Endodermal cell (in vitro differentiated cells): ENCODE measurements around the gene PRKRA. TPM values are rescaled to one million over a fixed set of nuclear protein-coding genes. Genes with fewer than 3 reads are reported as not detected.

Experiments used
- DNase-seq: peaks from one replicate; pipeline ENCODE4 v3.0.0-alpha.2; 2017
- H3K27ac ChIP-seq: 2 replicates; pipeline ENCODE4 v1.5.1; 2013; ENCODE audit warnings: mild to moderate bottlenecking, low read depth, low read length, moderate library complexity
- H3K27me3 ChIP-seq: 2 replicates; pipeline ENCODE4 v1.6.1; 2013; ENCODE audit warnings: mild to moderate bottlenecking, low read length, moderate library complexity; ENCODE audit not compliant: insufficient read depth, control insufficient read depth, poor library complexity, severe bottlenecking
- H3K36me3 ChIP-seq: 2 replicates; pipeline ENCODE4 v1.7.0; 2013; ENCODE audit warnings: mild to moderate bottlenecking, low read length, moderate library complexity; ENCODE audit not compliant: control insufficient read depth, insufficient read depth
- H3K4me1 ChIP-seq: one replicate; pipeline ENCODE4 v1.7.0; 2013; ENCODE audit warnings: low read length; ENCODE audit not compliant: control insufficient read depth, insufficient read depth
- H3K4me3 ChIP-seq: 2 replicates; pipeline ENCODE4 v1.5.1; 2013; ENCODE audit warnings: mild to moderate bottlenecking, low read length, moderate library complexity
- H3K9ac ChIP-seq: 2 replicates; pipeline ENCODE4 v1.6.1; 2013; ENCODE audit warnings: mild to moderate bottlenecking, low read length, moderate library complexity; ENCODE audit not compliant: poor library complexity, severe bottlenecking; ENCODE audit errors: extremely low read depth
- H3K9me3 ChIP-seq: 2 replicates; pipeline ENCODE4 v1.6.1; 2013; ENCODE audit warnings: mild to moderate bottlenecking, low read length, moderate library complexity; ENCODE audit not compliant: control insufficient read depth
- H3K27ac Mint-ChIP-seq: 2 replicates; pipeline ENCODE4 v1.8.0; 2020; ENCODE audit warnings: mixed read lengths
- H3K27me3 Mint-ChIP-seq: 2 replicates; pipeline ENCODE4 v1.8.0; 2021; ENCODE audit warnings: mild to moderate bottlenecking, mixed read lengths; ENCODE audit not compliant: insufficient read depth
- H3K36me3 Mint-ChIP-seq: 2 replicates; pipeline ENCODE4 v1.8.0; 2020; ENCODE audit warnings: low read depth, mixed read lengths
- H3K4me1 Mint-ChIP-seq: 2 replicates; pipeline ENCODE4 v1.8.0; 2020; ENCODE audit warnings: mixed read lengths
- H3K4me3 Mint-ChIP-seq: 2 replicates; pipeline ENCODE4 v1.8.0; 2020; ENCODE audit warnings: mild to moderate bottlenecking, moderate library complexity, mixed read lengths
- H3K9me3 Mint-ChIP-seq: 2 replicates; pipeline ENCODE4 v1.8.0; 2020; ENCODE audit warnings: mild to moderate bottlenecking, mixed read lengths
- WGBS, 2 experiments: methylation state at CpG; one replicate each; pipeline versions ENCODE4 v1.1.5 to v1.1.7; 2013; ENCODE audit warnings: missing lambda C conversion rate in 2 of 2, mixed read lengths in 1 of 2; ENCODE audit not compliant: insufficient coverage in 1 of 2, insufficient read length in 1 of 2; 5-methylcytosine and 5-hydroxymethylcytosine counted together
- total RNA-seq, 2 donors: library from RNA; stranded (reverse); fragmentation: NEBNext Ultra II Directional in 1 of 2; extraction: Animal tissue kit (Norgen Biotek cat#: 25700) in 1 of 2; gene quantifications; 2 replicates in 1 of 2; 3 replicates in 1 of 2; pipeline ENCODE4 v1.2.1, GENCODE V29; 2021
- TF ChIP-seq, protein P1 (sequence below): fragments of 200-600 bp; sonication (generic); conservative IDR thresholded peaks from 2 replicates; pipeline ENCODE4 v1.5.0; 2021; ENCODE audit warnings: antibody characterized with exemption, mild to moderate bottlenecking

PRKRA gene
- total RNA-seq, 2 donors from 2014 or later, result 66.4 to 74.4 TPM

DNA sequence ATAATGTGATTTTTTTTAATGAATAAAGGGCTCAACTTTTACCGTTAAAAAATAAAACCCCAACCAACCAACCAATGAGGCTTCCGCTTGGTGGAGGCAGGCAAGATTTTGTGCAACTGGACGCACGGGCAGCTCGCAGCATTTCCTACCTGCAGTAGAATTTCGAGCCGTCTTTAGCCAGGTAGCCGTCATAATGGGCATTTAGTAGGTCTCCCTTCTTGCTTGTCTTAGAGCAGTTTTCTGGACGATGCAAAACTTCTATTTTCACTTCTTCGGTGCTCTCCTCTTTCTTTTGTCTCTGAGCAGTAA lies 27.1 kb upstream of the PRKRA start:
- Histone ChIP-seq H3K36me3 (no peaks in the 10 kb centered on the region), H3K4me1 (no peaks in the 10 kb centered on the region), H3K27me3 (no peaks in the 10 kb centered on the region), H3K9ac (peak overlapping the region; percentile 83), H3K9me3 (no peaks in the 10 kb centered on the region), H3K27ac (peak overlapping the region; percentile 90), H3K4me3 (peak overlapping the region; percentile 91)
- Mint-ChIP-seq H3K36me3 (no peaks in the 10 kb centered on the region), H3K27ac (peak overlapping the region; percentile 97), H3K9me3 (no peaks in the 10 kb centered on the region), H3K4me1 (peaks cover 18% of the 10 kb centered on the region), H3K4me3 (peak overlapping the region; percentile 87), H3K27me3 (peaks cover 3% of the 10 kb centered on the region)
- WGBS, 2 experiments, result 10 to 12% methylated on average over 7 to 10 of the region's 10 CpGs
- TF ChIP-seq, protein P1, sequence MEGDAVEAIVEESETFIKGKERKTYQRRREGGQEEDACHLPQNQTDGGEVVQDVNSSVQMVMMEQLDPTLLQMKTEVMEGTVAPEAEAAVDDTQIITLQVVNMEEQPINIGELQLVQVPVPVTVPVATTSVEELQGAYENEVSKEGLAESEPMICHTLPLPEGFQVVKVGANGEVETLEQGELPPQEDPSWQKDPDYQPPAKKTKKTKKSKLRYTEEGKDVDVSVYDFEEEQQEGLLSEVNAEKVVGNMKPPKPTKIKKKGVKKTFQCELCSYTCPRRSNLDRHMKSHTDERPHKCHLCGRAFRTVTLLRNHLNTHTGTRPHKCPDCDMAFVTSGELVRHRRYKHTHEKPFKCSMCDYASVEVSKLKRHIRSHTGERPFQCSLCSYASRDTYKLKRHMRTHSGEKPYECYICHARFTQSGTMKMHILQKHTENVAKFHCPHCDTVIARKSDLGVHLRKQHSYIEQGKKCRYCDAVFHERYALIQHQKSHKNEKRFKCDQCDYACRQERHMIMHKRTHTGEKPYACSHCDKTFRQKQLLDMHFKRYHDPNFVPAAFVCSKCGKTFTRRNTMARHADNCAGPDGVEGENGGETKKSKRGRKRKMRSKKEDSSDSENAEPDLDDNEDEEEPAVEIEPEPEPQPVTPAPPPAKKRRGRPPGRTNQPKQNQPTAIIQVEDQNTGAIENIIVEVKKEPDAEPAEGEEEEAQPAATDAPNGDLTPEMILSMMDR, result no peak
- DNase-seq, result no peak

- H3K4me3 ChIP-seq, result peak overlapping the region; percentile 91
- H3K27ac ChIP-seq, result peak overlapping the region; percentile 90
- WGBS, 2 experiments, result 70% methylated on average over 2 of the region's 3 CpGs; no CpG with 5 or more reads in 1 of the 2 experiments
- peak overlapping the region; percentile 87 for H3K4me3 Mint-ChIP-seq
- no peak overlapping the region for H3K27ac Mint-ChIP-seq
- H3K36me3 ChIP-seq, result no peaks in the 10 kb centered on the region
- no peaks in the 10 kb centered on the region for H3K9me3 ChIP-seq
- TF ChIP-seq, protein P1, result no peak
- H3K9me3 Mint-ChIP-seq, result no peaks in the 10 kb centered on the region
- H3K4me1 ChIP-seq, result no peaks in the 10 kb centered on the region
- no peaks in the 10 kb centered on the region for H3K36me3 Mint-ChIP-seq
- no peak for DNase-seq
- peak overlapping the region; percentile 83 for H3K9ac ChIP-seq
- H3K27me3 Mint-ChIP-seq, result peaks cover 3% of the 10 kb centered on the region
- peaks cover 13% of the 10 kb centered on the region for H3K4me1 Mint-ChIP-seq
- no peaks in the 10 kb centered on the region for H3K27me3 ChIP-seq
These were observed 26.6 kb upstream of the PRKRA start for GRCh38 chr2:178477443-178478129.

DNA sequence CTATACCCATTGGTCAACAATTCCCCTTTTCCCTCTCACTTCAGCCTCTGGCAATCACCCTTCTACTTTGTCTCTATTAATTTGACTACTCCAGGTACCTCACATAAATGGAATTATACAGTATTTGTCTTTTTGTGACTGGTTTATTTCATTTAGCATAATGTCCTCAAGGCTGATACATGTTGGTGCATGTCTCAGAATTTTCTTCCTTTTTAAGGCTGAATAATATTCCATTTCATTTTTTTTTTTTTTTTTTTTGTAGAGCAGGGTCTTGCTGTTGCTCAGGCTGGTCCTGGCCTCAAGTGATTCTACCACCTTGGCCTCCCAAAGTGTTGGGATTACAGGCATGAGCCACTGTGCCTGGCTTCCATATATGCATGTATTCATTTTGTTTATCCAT lies 25.5 kb upstream of the PRKRA start:
- H3K4me3 ChIP-seq, result no peak overlapping the region
- no peaks in the 10 kb centered on the region for H3K9me3 ChIP-seq
- Mint-ChIP-seq H3K27me3 (peaks cover 3% of the 10 kb centered on the region), H3K4me1 (peaks cover 3% of the 10 kb centered on the region), H3K4me3 (no peak overlapping the region), H3K27ac (no peak overlapping the region), H3K36me3 (no peaks in the 10 kb centered on the region), H3K9me3 (no peaks in the 10 kb centered on the region)
- no peaks in the 10 kb centered on the region for H3K36me3 ChIP-seq
- H3K9ac ChIP-seq, result no peak overlapping the region
- TF ChIP-seq, protein P1, result no peak
- no peaks in the 10 kb centered on the region for H3K4me1 ChIP-seq
- no peaks in the 10 kb centered on the region for H3K27me3 ChIP-seq
- DNase-seq, result no peak
- H3K27ac ChIP-seq, result no peak overlapping the region
